K562 (cell line): Measurements from ENCODE around the gene TMEM63A. TPM values are rescaled to one million over a fixed set of nuclear protein-coding genes. Genes with fewer than 3 reads are reported as not detected.
A peak's percentile ranks its signal among the peaks of the same experiment; 100 is the strongest.

ENCODE experiments used
- ATAC-seq: fragments of 200-7000 bp; cut with Tn5 transposase; 3 replicates; pipeline ENCODE4 v1.9.1; 2020; ENCODE audit warnings: moderate library complexity
- BruUV-seq: library from RNA; stranded (reverse); fragments of 400-500 nt; replicated peaks from 2 replicates; lab custom pipeline; 2021; lab: Mats Ljungman, UMichigan
- CTCF ChIA-PET: fragments of 300-600 bp; formaldehyde crosslinking; extraction: SDS; loops from one replicate; lab custom pipeline; 2021; ENCODE audit warnings: low intra/inter-chr PET ratio; lab: Yijun Ruan, JAX
- POLR2A ChIA-PET: fragments of 300-600, 350-650 bp; sonication (Branson Sonifier 250); formaldehyde crosslinking; extraction: SDS; loops from one replicate; lab custom pipeline; 2021; ENCODE audit warnings: antibody characterized with exemption, inconsistent platforms; lab: Yijun Ruan, JAX
- DNase-seq, 4 experiments: peaks; one replicate each; pipeline versions ENCODE4 v3.0.0 to v3.0.0-alpha.2; 2011 to 2018; ENCODE audit warnings: low spot score in 3 of 4, mixed read lengths in 3 of 4; ENCODE audit errors: extremely low read depth in 1 of 4
- FAIRE-seq: peaks from 2 replicates; lab custom pipeline; 2011; peaks lifted over from hg19 to GRCh38; lab: Jason Lieb, UNC
- H2AFZ ChIP-seq: 2 replicates; pipeline ENCODE4 v1.6.0; 2011; ENCODE audit warnings: low read depth, low read length, control low read depth, inconsistent platforms
- H3K27ac ChIP-seq: fragments of 200-600 bp; 3 replicates; pipeline ENCODE4 v1.8.0; 2011; ENCODE audit warnings: low read depth, mild to moderate bottlenecking, control low read depth, inconsistent platforms, low read length, moderate library complexity, mixed read lengths; ENCODE audit errors: extremely low read depth
- H3K27me3 ChIP-seq, 2 experiments: fragments of 300-600 bp in 1 of 2; 2 replicates in 1 of 2; 3 replicates in 1 of 2; pipeline versions ENCODE4 v1.6.0 to v1.8.0; 2011; ENCODE audit warnings: inconsistent platforms in 2 of 2, low read length in 2 of 2, mild to moderate bottlenecking in 1 of 2, mixed read lengths in 1 of 2, moderate library complexity in 1 of 2; ENCODE audit not compliant: control insufficient read depth in 2 of 2, insufficient read depth in 2 of 2
- H3K36me3 ChIP-seq: fragments of 300-600 bp; 3 replicates; pipeline ENCODE4 v1.8.0; 2011; ENCODE audit warnings: mild to moderate bottlenecking, low read length, inconsistent platforms; ENCODE audit not compliant: control insufficient read depth, insufficient read depth
- H3K4me1 ChIP-seq, 2 experiments: fragments of 200-600 bp in 1 of 2; replicated peaks in 1 of 2; 2 replicates in 1 of 2; 3 replicates in 1 of 2; pipeline versions ENCODE4 v1.5.1 to v1.8.0; 2011; ENCODE audit warnings: inconsistent platforms in 2 of 2, low read length in 2 of 2, mild to moderate bottlenecking in 1 of 2, mixed read lengths in 1 of 2, moderate library complexity in 1 of 2; ENCODE audit not compliant: control insufficient read depth in 2 of 2, insufficient read depth in 2 of 2
- H3K4me2 ChIP-seq: 2 replicates; pipeline ENCODE4 v1.6.1; 2011; ENCODE audit warnings: low read length, control low read depth, inconsistent platforms, mixed read lengths; ENCODE audit not compliant: insufficient read depth
- H3K4me3 ChIP-seq: fragments of 200-600 bp; sonication (generic), shearing (Covaris generic); 2 replicates; pipeline ENCODE4 v1.5.1; 2016; ENCODE audit warnings: control low read depth, inconsistent platforms
- H3K79me2 ChIP-seq: fragments of 200-600 bp; 3 replicates; pipeline ENCODE4 v1.8.0; 2011; ENCODE audit warnings: low read length, inconsistent platforms; ENCODE audit not compliant: control insufficient read depth, insufficient read depth
- H3K9ac ChIP-seq, 2 experiments: 2 replicates each; pipeline versions ENCODE4 v1.6.0 to v1.6.1; 2011; ENCODE audit warnings: low read depth in 2 of 2, low read length in 2 of 2, control low read depth in 1 of 2, inconsistent platforms in 1 of 2, mild to moderate bottlenecking in 1 of 2, mixed read lengths in 1 of 2; ENCODE audit not compliant: insufficient read depth in 1 of 2
- H3K9me1 ChIP-seq: one replicate; pipeline ENCODE4 v1.6.0; 2011; ENCODE audit warnings: inconsistent platforms, mild to moderate bottlenecking, low read length, moderate library complexity; ENCODE audit not compliant: control insufficient read depth, insufficient read depth
- H3K9me3 ChIP-seq: replicated peaks from 2 replicates; pipeline ENCODE4 v1.5.1; 2011; ENCODE audit warnings: low read depth, low read length, inconsistent platforms; ENCODE audit not compliant: control insufficient read depth, insufficient read depth
- H4K20me1 ChIP-seq: replicated peaks from 2 replicates; pipeline ENCODE4 v1.6.1; 2011; ENCODE audit warnings: low read length, inconsistent platforms, mixed read lengths; ENCODE audit not compliant: control insufficient read depth, insufficient read depth
- CTCF ChIP-seq, 3 experiments: IDR thresholded peaks in 2 of 3; conservative IDR thresholded peaks in 1 of 3; 2 replicates each; pipeline ENCODE4 v1.5.1; 2011 to 2012; ENCODE audit warnings: low read length in 3 of 3, mild to moderate bottlenecking in 3 of 3, control low read depth in 2 of 3, improper control_type of control experiment in 1 of 3, inconsistent platforms in 1 of 3, low read depth in 1 of 3, mixed read lengths in 1 of 3, moderate library complexity in 1 of 3; ENCODE audit not compliant: insufficient read depth in 2 of 3
- MAX ChIP-seq: sonication (generic); formaldehyde crosslinking; IDR thresholded peaks from 2 replicates; pipeline ENCODE4 v1.9.0; 2022; ENCODE audit warnings: mild to moderate bottlenecking, missing genetic modification reagents
- NCOA4 ChIP-seq: fragments of 450-650 bp; IDR thresholded peaks from 2 replicates; pipeline ENCODE4 v1.6.1; 2018; ENCODE audit warnings: mild to moderate bottlenecking; ENCODE audit not compliant: partially characterized antibody
- RAD21 ChIP-seq, 2 experiments: fragments of 250-450 bp in 1 of 2; fragments of 450-650 bp in 1 of 2; sonication (Bioruptor Pico) in 1 of 2; formaldehyde crosslinking in 1 of 2; IDR thresholded peaks in 1 of 2; conservative IDR thresholded peaks in 1 of 2; 2 replicates each; pipeline versions ENCODE4 v1.4.0 to v1.8.0; 2020 to 2022; ENCODE audit warnings: mild to moderate bottlenecking in 2 of 2, moderate library complexity in 1 of 2
- ZBTB17 ChIP-seq: fragments of 450-650 bp; formaldehyde crosslinking; IDR thresholded peaks from 2 replicates; pipeline ENCODE4 v1.4.0; 2020; ENCODE audit warnings: mild to moderate bottlenecking
- ZNF511 ChIP-seq: sonication (generic); formaldehyde crosslinking; IDR thresholded peaks from 2 replicates; pipeline ENCODE4 v1.8.0; 2022; ENCODE audit warnings: mild to moderate bottlenecking, missing genetic modification reagents
- WGBS: fragments of 100-300 bp; shearing (Covaris generic); methylation state at CpG from one replicate; pipeline ENCODE4 v1.1.6; 2016; ENCODE audit warnings: low coverage, mixed read lengths; ENCODE audit not compliant: insufficient coverage; ENCODE audit errors: missing lambda C conversion rate; 5-methylcytosine and 5-hydroxymethylcytosine counted together
- in situ Hi-C: fragments of 300-500 bp; cut with MboI; formaldehyde crosslinking; loops from 4 replicates; pipeline ENCODE4 v1.15.0; 2018; ENCODE audit warnings: inconsistent platforms, mixed read lengths
- intact Hi-C: fragments of 100-400 bp; cut with micrococcal nuclease; formaldehyde crosslinking; loops from 2 replicates; pipeline ENCODE4 v1.14.2; 2022
- polyA plus RNA-seq, 8 experiments: library from polyadenylated mRNA; depleted of rRNA in 4 of 8; stranded (reverse) in 5 of 8; unstranded in 3 of 8; fragments of >200 nt; fragmentation: Nextera tagmentation in 2 of 8; fragmentation: Illumina TruSeq in 1 of 8; extraction: Ambion mirVana in 2 of 8; extraction: Trizol in 1 of 8; gene quantifications; 2 replicates each; pipeline versions ENCODE4 v1.2.1 to v1.2.3, GENCODE V29; 2011 to 2014; ENCODE audit warnings: inconsistent platforms in 1 of 8, missing spikeins in 1 of 8
- total RNA-seq, 7 experiments: library from RNA; depleted of rRNA in 6 of 7; stranded (reverse); fragments of >200 nt in 6 of 7; fragmentation: Illumina TruSeq in 2 of 7; extraction: Trizol in 2 of 7; gene quantifications; 2 replicates each; pipeline versions ENCODE4 v1.2.1 to v1.2.3, GENCODE V29; 2011 to 2021; ENCODE audit warnings: low replicate concordance in 1 of 7

The TMEM63A gene
- total and polyA plus RNA-seq, 9 of the 15 experiments (the other 6 are each of a cell fraction or from before 2014, with no cell fraction given): 2.0 to 54.6 (median 17.5) TPM

- H2AFZ ChIP-seq: no peak overlapping the region
- ATAC-seq (no peak), FAIRE-seq (peak; percentile 68), DNase-seq (peak in 3 of 4 experiments; percentile 43 to 52 (median 51))
- no peak overlapping the region for H3K4me2 ChIP-seq
- CTCF ChIA-PET: no interaction called here
- no peaks in the 10 kb centered on the region for H3K79me2 ChIP-seq
- POLR2A ChIA-PET: interaction anchor here (0.6 to 1.5 kb wide), 6 partner anchors 11 to 129 kb away, joined by 3 to 7 read pairs (median 4); partner anchors contain the start of gene LEFTY2
- H4K20me1 ChIP-seq: no peaks in the 10 kb centered on the region; the same call in 1 of the 2 replicates
- 51% methylated on average over 10 of the region's 10 CpGs for WGBS
- TF ChIP-seq RAD21 (CRISPR knock-in tag; conservative IDR thresholded peaks at IDR 0.05 in 1 of 2, IDR thresholded peaks at IDR 0.05 in 1 of 2): peak in 1 of 2 experiments; percentile 28; a peak in 2 of 4 replicates
- TF ChIP-seq ZNF511 (CRISPR knock-in tag): peak; percentile 35; the same call in 1 of the 2 replicates
- TF ChIP-seq MAX: 0 out of 2 replicates have a peak, but pooled peaks have one; percentile 14
- TF ChIP-seq NCOA4: no peak
- no peak for TF ChIP-seq ZBTB17 (CRISPR knock-in tag)
- TF ChIP-seq CTCF (IDR thresholded peaks at IDR 0.05 in 2 of 3, conservative IDR thresholded peaks at IDR 0.05 in 1 of 3; ENCODE audit: insufficient read depth in 2 of 3, low read depth in 1 of 3, low read length in 3 of 3): peak; percentile 47 to 67 (median 53)
- intact Hi-C loops (loop anchor here (2.0 to 5.0 kb wide), 2 partner anchors 35 to 250 kb away; partner anchors contain the start of genes H3-3A and SRP9), in situ Hi-C loops (no loop called here)
- H3K9me1 ChIP-seq: no peaks in the 10 kb centered on the region
- H3K9ac ChIP-seq: peak overlapping the region in 1 of 2 experiments; percentile 40; a peak in 1 of 4 replicates
- no peak overlapping the region for H3K4me3 ChIP-seq
- no peaks in the 10 kb centered on the region for H3K9me3 ChIP-seq
- no peaks in the 10 kb centered on the region for H3K36me3 ChIP-seq
- H3K27ac ChIP-seq: no peak overlapping the region
- peaks cover 18 to 35% of the 10 kb centered on the region in 2 experiments for H3K4me1 ChIP-seq
- no peaks in the 10 kb centered on the region for H3K27me3 ChIP-seq
- BruUV-seq: no TSS peak
These were observed 70.3 kb downstream of the TMEM63A start for GRCh38 chr1:225811622-225812487.
